ENCODE results near the gene ATP2C2.

DNA sequence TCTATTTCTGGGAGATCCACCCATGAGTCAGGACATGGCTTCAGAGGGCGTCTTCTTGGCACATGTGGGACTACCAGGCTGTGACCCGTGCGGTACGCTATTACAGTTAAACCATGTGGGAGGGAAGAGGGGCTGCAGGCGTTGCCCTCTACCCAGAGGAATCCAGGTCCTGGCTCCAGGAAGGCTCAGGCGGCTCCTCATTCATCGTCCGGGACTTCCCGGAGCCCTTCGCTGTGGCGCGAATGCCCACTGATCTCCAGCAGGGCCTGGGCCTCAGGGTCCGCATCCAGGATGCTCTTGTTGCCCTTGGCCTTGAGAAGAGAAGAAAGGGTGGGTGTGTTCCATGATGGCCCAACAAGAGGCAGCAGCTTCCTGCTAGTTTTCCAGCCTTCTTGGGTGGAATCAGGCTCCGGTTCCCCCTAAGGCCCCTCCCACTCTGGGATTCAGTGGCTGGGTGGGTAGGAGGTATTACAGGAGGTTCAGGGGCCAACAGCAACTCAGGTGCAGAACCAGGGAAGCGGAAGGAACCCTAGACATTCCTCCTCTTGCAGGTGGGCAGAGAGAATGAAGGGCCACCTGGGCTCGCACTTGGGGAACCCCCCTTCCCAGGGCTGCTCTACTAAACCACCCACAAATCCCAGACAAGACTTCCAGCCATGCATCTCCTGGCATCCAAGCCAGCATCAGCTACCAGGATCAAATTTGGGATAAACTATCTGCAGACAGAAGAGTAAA, 111.5 kb downstream of the ATP2C2 start:
- TF ChIP-seq SP1 (IDR thresholded peaks at IDR 0.05) (no peak), TARDBP (IDR thresholded peaks at IDR 0.05) (no peak), ELF4 (IDR thresholded peaks at IDR 0.05) (no peak), FOXK2 (IDR thresholded peaks at IDR 0.05) (no peak), FOXM1 (IDR thresholded peaks at IDR 0.05; ENCODE audit: borderline replicate concordance) (no peak), FOXA1 (IDR thresholded peaks at IDR 0.05) (no peak), ARNT (IDR thresholded peaks at IDR 0.05) (no peak), NFRKB (IDR thresholded peaks at IDR 0.05) (no peak), BHLHE40 (IDR thresholded peaks at IDR 0.05; ENCODE audit: borderline replicate concordance) (no peak), CTBP1 (IDR thresholded peaks at IDR 0.05; ENCODE audit: borderline replicate concordance) (no peak)
- TF ChIP-seq, protein P1, sequence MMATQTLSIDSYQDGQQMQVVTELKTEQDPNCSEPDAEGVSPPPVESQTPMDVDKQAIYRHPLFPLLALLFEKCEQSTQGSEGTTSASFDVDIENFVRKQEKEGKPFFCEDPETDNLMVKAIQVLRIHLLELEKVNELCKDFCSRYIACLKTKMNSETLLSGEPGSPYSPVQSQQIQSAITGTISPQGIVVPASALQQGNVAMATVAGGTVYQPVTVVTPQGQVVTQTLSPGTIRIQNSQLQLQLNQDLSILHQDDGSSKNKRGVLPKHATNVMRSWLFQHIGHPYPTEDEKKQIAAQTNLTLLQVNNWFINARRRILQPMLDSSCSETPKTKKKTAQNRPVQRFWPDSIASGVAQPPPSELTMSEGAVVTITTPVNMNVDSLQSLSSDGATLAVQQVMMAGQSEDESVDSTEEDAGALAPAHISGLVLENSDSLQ (IDR thresholded peaks at IDR 0.05): no peak
